ENCODE measurements around the gene BRINP2. TPM values are rescaled to one million over a fixed set of nuclear protein-coding genes. Genes with fewer than 3 reads are reported as not detected.

BRINP2 gene
- total RNA-seq, 1 experiment from 2014 or later, result not detected

DNA sequence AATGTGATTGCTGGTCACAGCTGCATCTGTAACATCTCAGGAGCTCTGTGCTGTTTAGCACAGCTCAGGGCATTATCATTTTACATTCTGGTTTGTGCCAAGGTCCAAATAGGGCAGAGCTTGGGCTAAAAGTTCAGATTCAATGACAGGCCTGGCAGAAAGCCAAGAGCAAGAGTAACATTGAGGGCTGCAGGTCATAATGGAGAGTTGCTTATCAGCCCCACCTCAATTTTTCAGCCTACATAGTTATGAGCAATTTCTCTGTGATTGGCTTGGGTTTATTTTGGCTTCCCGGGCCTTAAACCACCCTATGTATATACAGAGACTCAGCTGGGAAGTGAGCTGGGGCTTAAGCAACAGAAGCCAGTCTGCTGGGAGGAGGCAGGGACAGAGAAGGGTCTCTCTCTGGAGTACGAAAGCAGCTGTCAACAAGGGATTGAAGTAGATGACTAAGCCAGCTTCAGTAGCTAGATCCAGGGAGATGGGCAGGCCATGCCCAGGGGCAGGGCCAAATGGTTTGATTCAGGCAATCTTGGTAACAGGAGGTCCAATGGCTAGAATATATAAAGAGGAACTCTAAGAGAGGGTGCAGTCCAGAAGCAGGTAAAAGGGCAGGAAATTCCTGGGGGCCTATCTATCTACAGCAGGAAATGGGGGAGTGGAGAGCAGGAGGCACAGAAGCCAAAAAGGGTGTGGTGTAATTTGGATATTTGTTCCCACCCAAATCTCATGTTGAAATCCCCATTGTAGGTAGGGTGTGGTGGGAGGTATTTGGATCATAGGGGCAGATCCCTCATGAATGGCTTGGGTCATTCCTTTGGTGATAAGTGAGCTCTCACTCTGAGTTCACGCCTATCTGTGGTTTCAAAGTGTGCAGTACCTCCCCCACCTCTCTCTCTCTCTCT is 49.0 kb downstream of the BRINP2 start:
- no peak for DNase-seq (ENCODE audit: low read depth)

DNA sequence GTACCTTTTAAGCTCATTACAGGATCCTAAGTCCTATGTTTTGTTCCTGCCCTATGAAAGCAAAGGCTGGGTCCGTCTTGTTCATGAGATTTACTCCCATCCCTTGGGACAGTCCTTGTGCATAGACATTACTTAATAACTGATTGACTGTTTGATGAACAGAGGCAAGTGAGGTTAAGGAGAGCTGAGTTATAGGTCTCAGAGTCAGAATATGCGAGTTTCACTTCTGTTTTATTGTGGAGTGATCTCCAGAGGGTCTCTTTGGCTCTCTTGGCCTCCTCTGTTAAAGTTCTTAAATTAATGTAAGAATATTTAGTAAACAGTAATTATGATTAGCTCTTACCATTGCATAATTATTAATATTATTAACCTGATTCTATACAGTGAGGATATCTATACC is 52.6 kb downstream of the BRINP2 start:
- DNase-seq (ENCODE audit: low read depth), result no peak

DNA sequence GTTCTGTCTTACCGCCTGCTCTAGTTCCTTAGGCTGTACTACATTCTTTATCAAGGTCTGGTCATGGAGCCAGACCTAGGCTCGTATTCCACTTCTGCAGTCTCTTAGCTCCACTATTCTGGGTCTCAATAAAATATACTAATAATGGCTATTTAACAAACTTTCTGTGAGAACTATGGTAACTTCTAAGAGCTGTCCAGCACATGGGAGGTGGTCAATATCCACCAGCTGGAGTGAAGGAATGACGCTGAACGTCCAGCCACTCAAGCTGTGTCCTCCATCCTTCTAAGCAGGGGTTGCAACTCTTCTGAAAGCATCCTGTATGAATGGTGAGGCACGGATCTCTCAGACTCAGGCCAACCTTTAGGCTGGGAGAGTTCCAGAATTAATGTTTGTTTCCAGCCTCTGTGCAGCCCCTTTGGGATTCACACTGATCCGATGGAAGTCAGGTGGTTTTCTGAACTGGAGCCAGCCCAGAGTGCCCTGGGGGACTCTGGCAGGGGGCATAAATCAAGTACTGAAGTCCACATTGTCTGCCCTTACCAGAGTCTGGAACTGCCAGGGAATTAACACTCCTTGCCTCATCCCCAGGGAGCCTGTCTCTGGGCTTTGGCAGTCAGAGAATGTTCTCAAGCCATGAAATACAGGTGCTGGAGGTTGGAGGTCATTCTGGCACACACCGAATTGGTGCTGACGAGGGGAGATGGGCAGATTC is 57.4 kb downstream of the BRINP2 start:
- DNase-seq (ENCODE audit: low read depth), result no peak

DNA sequence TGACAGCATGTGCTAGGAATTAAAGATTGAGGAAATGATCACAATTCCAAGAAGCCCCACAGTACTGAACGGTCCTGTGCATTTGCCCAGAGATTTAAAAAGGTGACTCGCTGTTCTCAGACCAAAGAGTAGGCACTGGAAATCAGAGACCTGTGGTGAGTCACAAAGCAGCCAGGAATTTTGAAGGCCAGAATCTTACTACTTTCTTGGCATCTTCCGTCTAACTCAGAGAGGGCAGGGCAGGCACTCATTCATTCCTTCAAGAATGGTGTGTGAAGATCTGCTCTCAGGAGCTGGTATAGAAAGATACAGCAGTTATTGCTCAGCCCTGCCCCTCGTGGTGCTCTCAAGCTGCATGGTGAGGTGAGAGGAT is 57.9 kb downstream of the BRINP2 start:
- no peak for DNase-seq (ENCODE audit: low read depth)

DNA sequence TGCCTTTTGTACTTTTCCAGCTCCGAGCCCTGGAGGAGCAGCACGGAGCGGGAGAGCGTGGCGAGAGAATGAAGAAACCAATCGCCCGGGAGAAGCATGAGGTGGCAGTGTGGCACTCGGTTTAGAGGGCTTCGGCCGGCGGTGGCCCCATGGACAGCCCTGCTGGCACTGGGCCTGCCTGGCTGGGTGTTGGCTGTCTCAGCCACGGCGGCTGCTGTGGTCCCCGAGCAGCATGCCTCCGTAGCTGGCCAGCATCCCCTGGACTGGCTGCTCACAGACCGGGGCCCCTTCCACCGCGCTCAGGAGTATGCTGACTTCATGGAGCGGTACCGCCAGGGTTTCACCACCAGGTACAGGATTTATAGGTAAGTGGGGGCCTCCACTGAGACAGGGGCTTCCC is 59.0 kb downstream of the BRINP2 start:
- DNase-seq (ENCODE audit: low read depth), result peak; percentile 22

DNA sequence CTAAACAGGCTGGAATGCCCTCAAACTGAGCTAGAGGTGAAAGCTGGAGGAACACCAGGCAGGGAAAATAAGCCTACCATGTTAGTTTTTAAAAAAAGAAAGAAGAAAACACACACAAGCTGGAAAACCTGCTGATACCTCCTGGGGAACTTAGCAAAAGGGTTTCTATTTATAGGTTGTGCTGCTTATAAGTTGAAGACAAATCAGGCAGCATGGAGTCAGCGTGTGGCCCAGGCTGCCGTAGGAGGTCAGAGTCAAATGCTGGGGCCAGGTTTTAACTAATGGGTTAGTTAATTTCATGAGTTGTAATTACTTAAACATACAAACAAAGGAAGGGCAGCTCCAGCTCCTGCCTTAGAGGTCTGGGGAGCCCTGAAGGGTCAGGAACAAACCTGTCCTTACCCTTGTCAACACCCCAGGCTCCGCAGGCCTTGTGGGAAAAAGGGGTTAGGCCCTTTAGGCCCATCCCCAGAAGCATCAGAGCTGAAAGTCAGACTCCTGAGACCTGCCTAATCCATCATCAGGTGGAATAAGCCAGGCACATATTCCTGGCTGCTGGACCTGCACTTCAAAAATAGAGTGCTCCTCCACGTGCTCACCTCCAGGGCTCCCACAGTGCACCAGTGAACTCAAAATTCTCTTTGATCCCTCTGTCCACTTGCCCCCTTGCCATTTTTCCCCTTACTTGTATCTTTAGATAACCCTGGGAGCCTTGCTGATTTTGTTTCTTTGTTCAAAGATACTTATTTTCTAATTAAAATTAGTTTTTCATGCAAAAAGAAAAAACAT is 59.7 kb downstream of the BRINP2 start:
- no peak for DNase-seq (ENCODE audit: low read depth)

DNA sequence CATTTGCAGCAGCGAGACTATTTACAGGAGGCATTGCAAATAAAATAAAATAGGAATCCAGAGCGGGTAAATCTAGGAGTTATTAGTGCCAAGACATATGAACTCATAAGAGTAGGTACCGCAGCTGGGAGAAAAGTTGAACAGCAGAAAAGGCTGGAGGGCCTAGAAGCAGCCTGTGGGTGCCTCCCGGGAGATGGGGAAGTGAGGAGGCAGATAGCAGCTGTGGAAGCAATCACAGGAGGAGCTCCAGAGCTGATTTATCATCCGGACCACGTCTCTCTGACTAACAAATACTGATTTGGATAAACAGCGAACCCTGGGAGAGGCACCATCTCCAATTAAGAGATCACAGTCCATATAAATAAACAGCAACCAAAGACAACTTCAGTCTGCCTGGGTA is 64.6 kb downstream of the BRINP2 start:
- no peak for DNase-seq (ENCODE audit: low read depth)

- DNase-seq (ENCODE audit: low read depth), result no peak
Observed at GRCh38 chr1:177236962-177237361, 66.2 kb downstream of the BRINP2 start.

DNA sequence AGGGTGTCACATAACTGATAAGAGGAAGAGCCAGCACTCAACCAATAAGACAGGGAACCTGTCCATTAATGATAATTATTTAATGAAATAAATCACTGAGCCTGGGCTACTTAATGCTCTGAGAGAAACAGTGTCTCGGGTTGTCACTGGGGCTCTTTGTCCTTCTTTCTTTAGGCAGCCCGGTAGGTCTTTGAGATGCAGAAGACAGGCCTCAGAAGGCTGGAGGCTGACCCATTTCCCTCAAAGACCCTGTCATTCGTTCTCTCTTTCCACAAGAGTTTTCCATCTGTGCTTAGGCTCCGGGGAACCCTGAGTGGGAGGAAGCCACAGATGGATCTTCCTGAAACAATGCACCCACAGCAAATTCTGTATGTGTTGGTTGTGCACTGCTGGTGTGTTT is 68.2 kb downstream of the BRINP2 start:
- no peak for DNase-seq (ENCODE audit: low read depth)

DNA sequence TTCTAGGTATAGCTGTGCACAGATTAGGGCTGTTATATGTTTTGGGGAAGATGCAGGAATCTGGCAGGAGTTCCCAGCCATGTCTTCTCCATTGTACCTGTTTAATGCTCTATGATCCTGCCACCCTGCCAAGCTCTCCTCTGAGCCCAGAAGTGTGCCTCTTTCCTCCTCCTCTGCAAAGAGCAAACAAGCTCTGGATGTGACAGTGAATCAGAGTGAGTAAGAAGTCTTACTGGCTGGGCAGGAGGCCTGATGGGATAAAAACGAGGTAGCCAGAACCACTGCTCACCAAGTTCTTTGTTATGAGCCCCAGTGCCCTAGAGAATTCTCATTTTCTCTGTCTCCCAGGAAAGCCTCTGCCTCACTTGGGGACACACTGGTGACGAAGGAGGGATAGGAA is 69.0 kb downstream of the BRINP2 start:
- DNase-seq (ENCODE audit: low read depth), result no peak

- DNase-seq (ENCODE audit: low read depth), result no peak
Observed at GRCh38 chr1:177243773-177244172, 73.0 kb downstream of the BRINP2 start.

DNA sequence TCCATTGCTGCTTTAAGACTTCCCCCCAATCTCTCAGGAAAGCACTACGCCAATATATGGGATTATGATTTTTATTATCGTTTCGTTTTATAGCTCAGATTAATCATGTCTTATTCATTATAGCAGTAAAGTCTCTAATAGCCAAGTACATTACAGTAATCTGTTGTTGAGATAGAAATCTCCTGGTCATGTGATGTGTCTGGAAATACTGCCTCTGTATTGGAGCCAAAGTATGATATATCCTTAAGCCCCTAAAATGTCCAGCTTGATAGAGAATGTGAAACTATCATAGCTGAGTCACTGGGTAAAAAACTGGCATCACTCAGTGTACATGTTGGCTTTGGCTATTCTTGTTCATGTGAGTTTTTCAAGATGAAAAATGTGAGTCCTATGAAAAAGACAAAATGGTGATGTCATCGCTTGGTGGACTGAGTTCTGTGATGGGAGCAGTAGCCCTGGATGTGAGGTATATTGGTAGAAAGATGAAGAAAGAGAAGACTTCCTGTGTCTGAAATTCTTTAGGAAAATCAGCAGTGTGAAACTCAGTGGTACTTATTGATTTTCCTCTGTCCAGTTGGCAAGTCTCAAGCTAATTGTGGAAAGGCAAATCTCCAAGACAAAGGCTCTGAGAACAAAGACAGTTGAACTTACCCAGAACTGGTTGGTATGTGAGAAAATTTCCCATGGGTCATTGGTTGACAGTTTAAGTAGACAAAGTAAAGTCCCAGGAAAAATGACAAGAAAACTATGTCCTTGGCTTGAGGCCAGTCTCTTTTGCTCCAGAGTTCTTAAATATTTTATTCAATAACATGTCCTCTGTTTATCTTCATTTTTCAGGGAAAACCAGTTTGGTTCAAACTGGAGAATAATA is 76.2 kb downstream of the BRINP2 start:
- DNase-seq (ENCODE audit: low read depth), result no peak

GRCh38 chr1:177247623-177248176 is 76.9 kb downstream of the BRINP2 start:
- DNase-seq (ENCODE audit: low read depth), result no peak

DNA sequence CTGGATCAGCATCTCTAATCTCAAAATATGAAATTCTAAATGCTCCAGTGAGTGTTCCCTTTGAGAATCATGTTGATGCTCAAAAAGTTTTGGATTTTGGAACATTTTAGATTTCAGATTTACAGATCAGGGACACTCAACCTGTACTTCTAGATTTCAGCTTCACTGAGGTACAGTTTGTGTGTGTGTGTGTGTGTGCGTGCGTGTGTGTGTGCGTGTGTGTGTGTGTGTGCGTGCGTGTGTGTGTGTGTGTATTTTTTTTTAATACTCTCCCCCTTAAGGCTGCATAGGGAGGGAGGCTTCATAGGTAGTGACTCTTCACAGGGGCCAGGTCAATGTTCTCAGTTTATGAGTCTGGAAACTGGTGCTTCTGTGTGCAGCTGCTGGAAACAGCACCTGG is 77.5 kb downstream of the BRINP2 start:
- DNase-seq (ENCODE audit: low read depth), result no peak

GRCh38 chr1:177249231-177249630 is 78.5 kb downstream of the BRINP2 start:
- no peak for DNase-seq (ENCODE audit: low read depth)

DNA sequence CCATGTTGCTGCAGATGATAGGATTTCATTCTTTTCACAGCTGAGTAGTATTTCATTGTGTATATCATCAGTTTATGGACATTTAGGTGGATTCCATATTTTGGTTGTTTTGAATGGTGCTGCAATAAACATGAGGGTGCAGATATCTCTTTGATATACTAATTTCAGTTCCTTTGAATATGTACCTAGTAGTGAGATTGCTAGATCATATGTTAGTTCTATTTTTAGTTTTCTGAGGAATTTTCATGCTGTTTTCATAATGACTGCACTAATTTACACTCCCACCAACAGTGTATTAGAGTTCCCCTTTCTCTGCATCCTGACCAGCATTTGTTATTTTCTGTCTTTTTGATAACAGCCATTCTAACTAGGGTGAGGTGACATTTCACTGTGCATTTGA is 82.1 kb downstream of the BRINP2 start:
- DNase-seq (ENCODE audit: low read depth), result no peak

GRCh38 chr1:177255411-177255810 is 84.7 kb downstream of the BRINP2 start:
- peak; percentile 64 for DNase-seq (ENCODE audit: low read depth)

DNA sequence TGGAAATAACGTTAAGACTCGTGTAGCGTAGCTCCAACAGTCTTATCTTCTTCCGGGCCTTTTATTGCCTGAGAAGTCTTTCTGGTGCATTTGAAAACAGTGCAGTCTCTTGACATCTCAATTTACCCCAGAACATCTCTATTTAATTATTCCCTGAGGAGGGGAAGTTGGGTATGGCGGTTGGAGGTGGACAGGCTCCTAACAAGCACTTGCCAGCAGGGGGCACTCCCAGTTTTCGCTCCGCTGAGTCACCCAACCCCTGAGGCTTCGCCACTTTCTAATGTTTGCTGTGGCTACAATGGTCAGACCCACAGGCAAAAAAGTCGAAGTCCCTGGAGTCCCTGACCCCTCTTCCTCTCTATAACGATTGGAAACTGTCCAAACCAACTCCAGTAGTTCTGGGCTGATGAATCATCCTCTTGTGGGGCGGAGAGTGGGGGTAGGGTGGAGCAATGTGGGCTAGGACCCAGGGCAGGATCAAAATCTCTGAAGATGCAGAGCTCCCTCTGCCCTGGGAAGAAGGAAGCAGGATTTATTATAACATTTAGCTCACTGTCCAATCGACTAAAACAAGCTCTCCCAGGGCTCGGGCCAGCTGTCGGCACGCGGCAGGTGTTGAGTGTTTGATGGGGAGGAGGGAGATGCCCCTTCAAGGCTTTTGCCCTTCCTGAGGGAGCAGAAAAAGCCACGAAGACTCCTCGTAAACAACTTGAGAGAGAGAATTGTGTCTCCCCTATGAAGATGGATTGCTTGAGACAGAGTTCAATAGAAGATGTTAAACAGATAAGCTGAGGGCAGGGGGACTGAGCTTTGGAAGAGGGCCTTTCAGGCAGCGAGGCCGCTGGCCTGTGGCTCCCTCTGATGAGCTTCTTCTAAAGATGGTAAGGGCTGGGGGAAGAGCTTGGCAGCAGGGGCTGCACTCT is 85.7 kb downstream of the BRINP2 start:
- peak; percentile 97 for DNase-seq (ENCODE audit: low read depth)

DNA sequence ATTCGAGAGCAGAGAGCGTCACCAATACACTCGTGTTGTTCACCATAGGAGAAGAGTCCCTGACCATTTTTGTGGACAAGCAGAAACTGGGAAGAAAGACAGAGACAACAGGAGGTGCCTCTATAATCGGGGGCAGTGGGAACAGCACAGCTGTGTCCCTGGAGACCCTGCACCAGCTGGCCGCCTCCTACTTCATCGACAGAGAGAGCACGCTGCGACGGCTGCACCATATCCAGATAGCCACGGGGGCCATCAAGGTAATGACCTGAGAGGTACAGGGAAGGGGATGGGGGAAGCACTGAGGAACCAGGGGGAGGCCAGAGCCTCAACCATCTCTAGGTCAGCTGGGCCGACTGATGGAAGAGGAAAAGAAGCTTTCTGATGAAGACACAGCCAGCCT is 86.4 kb downstream of the BRINP2 start:
- DNase-seq (ENCODE audit: low read depth), result no peak

- no peak for DNase-seq (ENCODE audit: low read depth)
Observed at GRCh38 chr1:177257576-177257975, 86.8 kb downstream of the BRINP2 start.
